Tibial nerve (tissue), 4 donors: ENCODE measurements around the gene HTR1D. TPM values are rescaled to one million over a fixed set of nuclear protein-coding genes. Genes with fewer than 3 reads are reported as not detected.

ENCODE experiments used
- DNase-seq, 2 donors: peaks; one replicate each; pipeline ENCODE4 v3.0.0-alpha.2; 2019; ENCODE audit warnings: low spot score in 2 of 2
- H3K27ac ChIP-seq, 4 donors: fragments of 200-600 bp; sonication (generic) in 3 of 4; one replicate each; pipeline ENCODE4 v1.5.1; 2017 to 2019; ENCODE audit warnings: mild to moderate bottlenecking in 1 of 4
- H3K27me3 ChIP-seq, 2 donors: fragments of 200-600 bp; sonication (generic) in 1 of 2; one replicate each; pipeline versions ENCODE4 v1.5.1 to v1.6.0; 2017 to 2019
- H3K36me3 ChIP-seq, 3 donors: fragments of 200-600 bp; sonication (generic); one replicate each; pipeline ENCODE4 v1.5.1; 2018 to 2019
- H3K4me1 ChIP-seq, 4 donors: fragments of 200-600 bp; sonication (generic) in 3 of 4; one replicate each; pipeline ENCODE4 v1.5.1; 2017 to 2019
- H3K4me3 ChIP-seq, 4 donors: fragments of 200-600 bp; sonication (generic) in 3 of 4; one replicate each; pipeline ENCODE4 v1.5.1; 2017 to 2019; ENCODE audit warnings: mild to moderate bottlenecking in 1 of 4, moderate library complexity in 1 of 4
- H3K9me3 ChIP-seq, 4 donors: fragments of 200-600 bp; sonication (generic) in 3 of 4; one replicate each; pipeline ENCODE4 v1.5.1; 2017 to 2019
- EP300 ChIP-seq, 2 donors: sonication (generic); formaldehyde crosslinking; IDR thresholded peaks; one replicate each; pipeline ENCODE4 v1.6.1; 2017; ENCODE audit warnings: antibody characterized with exemption in 2 of 2, mild to moderate bottlenecking in 1 of 2
- POLR2A ChIP-seq, 2 donors: fragments of 450-650 bp; IDR thresholded peaks; one replicate each; pipeline ENCODE4 v1.6.1; 2017; ENCODE audit warnings: antibody characterized with exemption in 2 of 2, mild to moderate bottlenecking in 2 of 2, moderate library complexity in 2 of 2
- WGBS, 2 donors: methylation state at CpG; one replicate each; pipeline ENCODE4 v1.1.5; 2018; 5-methylcytosine and 5-hydroxymethylcytosine counted together
- total RNA-seq, 4 donors: library from RNA; depleted of rRNA; stranded (reverse); fragments of >200 nt; gene quantifications; one replicate each; pipeline ENCODE4 v1.1.0, GENCODE V29; 2016
- TF ChIP-seq, protein P1 (sequence below), 5 experiments: fragments of 200-600 bp in 3 of 5; fragments of 450-650 bp in 2 of 5; sonication (generic) in 3 of 5; IDR thresholded peaks; one replicate each; pipeline ENCODE4 v1.5.1; 2016 to 2019; ENCODE audit warnings: antibody characterized with exemption in 5 of 5, mild to moderate bottlenecking in 3 of 5, moderate library complexity in 2 of 5

The HTR1D gene
- total RNA-seq, 4 donors from 2014 or later = 0.30 to 2.4 (median 0.63) TPM; not detected in 1

DNA sequence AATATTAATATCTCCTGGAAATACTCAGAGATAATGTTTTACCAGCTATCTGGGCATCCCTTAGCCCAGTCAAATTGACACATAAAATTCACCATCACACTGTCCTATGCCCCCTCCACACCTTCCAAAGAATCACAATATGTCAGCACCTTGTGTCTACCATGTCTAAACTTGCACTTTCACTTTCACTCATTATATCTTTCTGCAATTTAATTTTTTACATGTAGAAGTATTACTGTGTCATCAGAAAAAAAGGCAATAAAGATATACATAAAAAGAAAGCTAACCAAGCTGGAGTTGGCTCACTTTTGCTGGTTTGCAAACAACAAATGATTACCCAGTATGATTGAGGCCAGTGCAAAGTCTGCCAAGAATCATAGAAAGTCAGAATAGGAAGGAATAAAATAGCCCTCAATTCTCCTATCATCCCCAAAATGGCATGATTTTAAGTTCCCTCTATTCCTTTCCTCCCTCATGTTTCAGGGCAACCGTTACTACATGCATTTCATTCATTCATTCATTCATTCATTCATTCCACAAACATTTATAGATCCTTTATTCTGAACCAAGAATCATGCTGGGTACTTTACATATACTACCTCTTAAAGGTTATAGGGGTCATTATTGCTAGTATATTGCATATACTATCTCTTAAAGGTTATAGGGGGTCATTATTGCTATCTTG is 42.7 kb downstream of the HTR1D start:
- Histone ChIP-seq H3K27me3 (no peaks in the 10 kb centered on the region), H3K4me1 (peaks cover 0 to 26% (median 11%) of the 10 kb centered on the region in 4 donors), H3K27ac (no peak overlapping the region), H3K36me3 (no peaks in the 10 kb centered on the region), H3K9me3 (no peaks in the 10 kb centered on the region), H3K4me3 (no peak overlapping the region)
- no peak for DNase-seq
- TF ChIP-seq POLR2A (IDR thresholded peaks at IDR 0.05) (no peak), EP300 (IDR thresholded peaks at IDR 0.05) (no peak)
- TF ChIP-seq, protein P1, sequence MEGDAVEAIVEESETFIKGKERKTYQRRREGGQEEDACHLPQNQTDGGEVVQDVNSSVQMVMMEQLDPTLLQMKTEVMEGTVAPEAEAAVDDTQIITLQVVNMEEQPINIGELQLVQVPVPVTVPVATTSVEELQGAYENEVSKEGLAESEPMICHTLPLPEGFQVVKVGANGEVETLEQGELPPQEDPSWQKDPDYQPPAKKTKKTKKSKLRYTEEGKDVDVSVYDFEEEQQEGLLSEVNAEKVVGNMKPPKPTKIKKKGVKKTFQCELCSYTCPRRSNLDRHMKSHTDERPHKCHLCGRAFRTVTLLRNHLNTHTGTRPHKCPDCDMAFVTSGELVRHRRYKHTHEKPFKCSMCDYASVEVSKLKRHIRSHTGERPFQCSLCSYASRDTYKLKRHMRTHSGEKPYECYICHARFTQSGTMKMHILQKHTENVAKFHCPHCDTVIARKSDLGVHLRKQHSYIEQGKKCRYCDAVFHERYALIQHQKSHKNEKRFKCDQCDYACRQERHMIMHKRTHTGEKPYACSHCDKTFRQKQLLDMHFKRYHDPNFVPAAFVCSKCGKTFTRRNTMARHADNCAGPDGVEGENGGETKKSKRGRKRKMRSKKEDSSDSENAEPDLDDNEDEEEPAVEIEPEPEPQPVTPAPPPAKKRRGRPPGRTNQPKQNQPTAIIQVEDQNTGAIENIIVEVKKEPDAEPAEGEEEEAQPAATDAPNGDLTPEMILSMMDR (IDR thresholded peaks at IDR 0.05) = no peak
- 41 to 58% methylated on average over 1 of the region's 1 CpG for WGBS, 2 donors

DNA sequence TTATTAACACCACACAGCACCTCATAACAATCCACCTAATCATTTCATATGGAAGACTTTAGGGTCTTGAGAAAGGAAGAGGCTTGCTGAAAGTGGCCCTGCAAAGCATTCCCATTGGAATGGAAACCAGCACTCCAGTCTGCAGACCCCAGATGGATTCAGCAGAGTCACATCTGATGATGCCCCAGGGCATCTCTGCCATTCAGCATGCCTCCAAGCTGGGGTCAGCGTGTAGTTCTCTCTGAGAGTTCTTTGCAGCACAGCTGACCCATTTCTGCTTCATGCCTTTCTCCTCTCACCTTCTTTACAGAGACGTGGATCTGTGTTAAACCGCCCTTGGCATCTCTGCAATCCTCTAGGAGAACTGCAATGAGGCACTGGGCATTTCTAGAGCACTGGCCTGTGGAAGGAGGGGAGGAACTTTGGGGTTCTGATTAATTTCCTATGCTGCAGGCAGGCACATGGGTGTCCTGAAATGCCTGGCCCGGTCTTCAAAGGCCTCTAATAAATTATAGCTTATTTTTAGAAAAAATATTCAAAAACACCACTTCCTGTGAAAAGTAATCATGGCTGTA is 46.0 kb downstream of the HTR1D start:
- peak overlapping the region in 1 of 4 donors; percentile 8 for H3K27ac ChIP-seq

DNA sequence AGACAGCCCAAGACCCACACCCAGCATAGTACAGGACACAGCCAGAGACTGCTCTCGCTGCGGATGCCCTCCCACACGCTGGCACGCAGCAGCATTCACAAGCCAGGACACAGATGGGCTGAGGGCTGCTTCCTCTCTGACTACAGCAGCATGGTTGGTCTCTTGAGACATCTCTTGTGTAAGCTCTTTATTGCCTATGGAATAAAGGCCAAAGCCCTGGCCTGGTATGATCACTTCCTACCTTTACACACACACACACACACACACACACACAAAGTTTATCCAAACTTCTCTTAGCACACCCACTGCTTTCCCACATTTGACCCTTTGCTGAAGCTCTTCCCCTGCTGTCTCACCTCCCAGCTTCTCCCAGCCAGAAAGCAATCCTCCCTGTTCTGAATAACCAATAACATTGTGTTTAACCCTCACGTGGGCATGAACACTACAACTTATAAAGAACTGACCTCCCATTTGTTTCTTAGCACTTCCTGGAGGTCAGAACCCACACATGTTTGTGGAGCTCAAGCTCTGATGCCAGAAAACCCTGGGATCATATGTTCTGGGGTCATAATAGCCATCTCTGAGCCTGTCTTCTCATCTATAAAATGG is 47.5 kb downstream of the HTR1D start:
- H3K36me3 ChIP-seq = no peaks in the 10 kb centered on the region
- peak overlapping the region; percentile 7 to 91 (median 88) for H3K27ac ChIP-seq
- DNase-seq = peak; percentile 36 to 54
- H3K27me3 ChIP-seq = no peaks in the 10 kb centered on the region
- peak in 1 of 2 donors; percentile 66 for TF ChIP-seq EP300 (IDR thresholded peaks at IDR 0.05)
- no peak for TF ChIP-seq POLR2A (IDR thresholded peaks at IDR 0.05)
- peak overlapping the region in 1 of 4 donors; percentile 74 for H3K4me3 ChIP-seq
- 13 to 16% methylated on average over 5 of the region's 5 CpGs for WGBS, 2 donors
- peaks cover 0 to 37% (median 11%) of the 10 kb centered on the region in 4 donors for H3K4me1 ChIP-seq
- H3K9me3 ChIP-seq = no peaks in the 10 kb centered on the region

More for the DNA sequence above, 46.0 kb downstream of the HTR1D start:
- no peak overlapping the region for H3K4me3 ChIP-seq
- no peaks in the 10 kb centered on the region for H3K27me3 ChIP-seq
- no peak for DNase-seq
- H3K9me3 ChIP-seq = no peaks in the 10 kb centered on the region
- no peaks in the 10 kb centered on the region for H3K36me3 ChIP-seq
- TF ChIP-seq, protein P1 (IDR thresholded peaks at IDR 0.05) = no peak
- no peak for TF ChIP-seq POLR2A (IDR thresholded peaks at IDR 0.05)
- TF ChIP-seq EP300 (IDR thresholded peaks at IDR 0.05) = no peak
- 55 to 58% methylated on average over 4 of the region's 4 CpGs for WGBS, 2 donors
- peaks cover 0 to 26% (median 11%) of the 10 kb centered on the region in 4 donors for H3K4me1 ChIP-seq

DNA sequence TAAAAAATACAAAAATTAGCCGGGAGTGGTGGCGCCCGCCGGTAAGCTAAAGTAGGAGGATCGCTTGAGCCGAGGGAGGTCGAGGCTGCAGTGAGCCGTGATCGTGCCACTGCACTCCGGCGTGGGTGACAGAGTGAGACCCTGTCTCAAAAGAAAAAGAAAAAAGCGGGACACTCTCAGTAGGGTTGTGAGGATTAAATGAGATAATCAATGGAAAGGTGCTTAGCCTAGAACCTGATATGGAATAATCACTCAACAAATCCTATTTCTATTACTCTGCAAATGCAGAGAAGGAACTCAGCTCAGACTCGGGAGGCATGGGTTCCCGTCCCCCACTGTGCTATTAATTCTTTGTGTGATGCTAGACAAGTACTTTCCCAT is 48.1 kb downstream of the HTR1D start:
- WGBS, 2 donors = 55 to 63% methylated on average over 14 of the region's 14 CpGs
- no peak for DNase-seq
- H3K27ac ChIP-seq = peak overlapping the region; percentile 56 to 91 (median 88)
- H3K4me3 ChIP-seq = peak overlapping the region in 3 of 4 donors; percentile 57 to 87 (median 74)
- H3K9me3 ChIP-seq = no peaks in the 10 kb centered on the region
- no peak for TF ChIP-seq EP300 (IDR thresholded peaks at IDR 0.05)
- TF ChIP-seq POLR2A (IDR thresholded peaks at IDR 0.05) = no peak
- TF ChIP-seq, protein P1 (IDR thresholded peaks at IDR 0.05) = no peak
- H3K27me3 ChIP-seq = no peaks in the 10 kb centered on the region
- H3K4me1 ChIP-seq = peaks cover 0 to 37% (median 11%) of the 10 kb centered on the region in 4 donors
- H3K36me3 ChIP-seq = no peaks in the 10 kb centered on the region

DNA sequence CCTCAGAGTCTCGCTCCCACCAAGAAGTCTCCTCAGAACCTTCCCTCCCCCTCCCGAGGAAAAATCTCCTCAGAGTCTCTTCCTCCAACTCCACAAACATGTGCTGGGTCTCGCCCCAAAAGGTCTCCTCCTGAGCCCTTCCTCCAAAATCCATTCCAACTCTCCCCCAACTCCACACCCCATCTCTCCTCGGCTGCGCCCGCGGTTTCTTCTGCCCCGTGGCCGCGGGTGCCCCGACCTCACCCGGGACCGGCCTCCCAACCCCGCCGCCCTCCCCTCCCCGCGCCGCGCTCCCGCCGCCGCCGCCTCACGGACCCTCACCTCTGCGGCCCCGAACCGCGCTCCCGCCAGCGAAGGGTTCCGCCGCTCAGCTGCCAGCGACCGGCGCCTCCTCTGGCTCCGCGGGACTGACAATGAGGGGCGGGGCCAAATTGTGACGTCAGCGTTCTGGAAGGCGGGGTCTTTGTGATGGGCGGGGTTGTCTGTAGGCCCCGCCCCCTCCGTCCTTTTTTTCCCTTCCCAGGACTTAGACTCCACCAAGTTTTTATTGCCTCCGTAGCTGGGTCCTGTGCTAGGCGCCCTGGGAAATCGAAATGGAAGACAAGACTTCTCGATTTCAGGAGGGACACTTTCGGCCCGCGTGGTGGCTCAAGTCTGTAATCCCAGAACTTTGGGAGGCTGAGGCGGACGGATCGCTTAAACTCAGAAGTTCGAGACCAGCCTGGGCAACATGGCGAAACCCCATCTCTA is 48.7 kb downstream of the HTR1D start, which contains the start of gene LUZP1:
LUZP1 (minus strand) TSS at position 412 of the 750 bp plus-strand sequence.
- Histone ChIP-seq H3K4me3 (peak within 1 kb of the TSS; percentile 57 to 87 (median 72)), H3K27me3 (no peaks in the 10 kb centered on the region), H3K4me1 (peaks cover 0 to 40% (median 11%) of the 10 kb centered on the region in 4 donors), H3K27ac (peak within 1 kb of the TSS; percentile 63 to 91 (median 88)), H3K9me3 (no peaks in the 10 kb centered on the region), H3K36me3 (no peaks in the 10 kb centered on the region)
- TF ChIP-seq, protein P1 (IDR thresholded peaks at IDR 0.05) = peak in 2 of 5 experiments; percentile 11 to 38
- TF ChIP-seq EP300 (IDR thresholded peaks at IDR 0.05) (peak in 1 of 2 donors; percentile 94), POLR2A (IDR thresholded peaks at IDR 0.05) (peak; percentile 88 to 97)
- 9 to 12% methylated on average over 44 to 52 of the region's 56 CpGs for WGBS, 2 donors
- peak; percentile 87 to 92 for DNase-seq
